ENCODE measurements around the gene DIS3L2. TPM values are rescaled to one million over a fixed set of nuclear protein-coding genes. Genes with fewer than 3 reads are reported as not detected.
A peak's percentile ranks its signal among the peaks of the same experiment; 100 is the strongest.

Gene DIS3L2
- polyA plus RNA-seq, 1 experiment = 8.2 TPM

GRCh38 chr2:231928481-231928880, 33.0 kb upstream of the DIS3L2 start:
- no peak for DNase-seq (ENCODE audit: low read depth, low spot score)
- H3K27me3 ChIP-seq (ENCODE audit: control insufficient read depth, insufficient read depth, low read length) = peaks cover 75% of the 10 kb centered on the region
- POLR2A ChIA-PET = no interaction called here
- H3K27ac ChIP-seq (ENCODE audit: low read depth, low read length) = no peak overlapping the region
- H3K4me3 ChIP-seq (ENCODE audit: low read depth, low read length) = no peak overlapping the region
- no peaks in the 10 kb centered on the region; the same call in 1 of the 2 replicates for H3K9me3 ChIP-seq (ENCODE audit: control insufficient read depth, insufficient read depth, low read length)
- CTCF ChIA-PET = interaction anchor here (0.7 kb wide), 1 partner anchor 398 kb away, joined by 3 read pairs; no protein-coding TSS in a partner anchor
- TF ChIP-seq, protein P1, sequence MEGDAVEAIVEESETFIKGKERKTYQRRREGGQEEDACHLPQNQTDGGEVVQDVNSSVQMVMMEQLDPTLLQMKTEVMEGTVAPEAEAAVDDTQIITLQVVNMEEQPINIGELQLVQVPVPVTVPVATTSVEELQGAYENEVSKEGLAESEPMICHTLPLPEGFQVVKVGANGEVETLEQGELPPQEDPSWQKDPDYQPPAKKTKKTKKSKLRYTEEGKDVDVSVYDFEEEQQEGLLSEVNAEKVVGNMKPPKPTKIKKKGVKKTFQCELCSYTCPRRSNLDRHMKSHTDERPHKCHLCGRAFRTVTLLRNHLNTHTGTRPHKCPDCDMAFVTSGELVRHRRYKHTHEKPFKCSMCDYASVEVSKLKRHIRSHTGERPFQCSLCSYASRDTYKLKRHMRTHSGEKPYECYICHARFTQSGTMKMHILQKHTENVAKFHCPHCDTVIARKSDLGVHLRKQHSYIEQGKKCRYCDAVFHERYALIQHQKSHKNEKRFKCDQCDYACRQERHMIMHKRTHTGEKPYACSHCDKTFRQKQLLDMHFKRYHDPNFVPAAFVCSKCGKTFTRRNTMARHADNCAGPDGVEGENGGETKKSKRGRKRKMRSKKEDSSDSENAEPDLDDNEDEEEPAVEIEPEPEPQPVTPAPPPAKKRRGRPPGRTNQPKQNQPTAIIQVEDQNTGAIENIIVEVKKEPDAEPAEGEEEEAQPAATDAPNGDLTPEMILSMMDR (IDR thresholded peaks at IDR 0.05; ENCODE audit: low read depth, low read length) = peak; percentile 17; the same call in 1 of the 2 replicates

GRCh38 chr2:231928901-231929725, 32.4 kb upstream of the DIS3L2 start:
- POLR2A ChIA-PET = no interaction called here
- no peaks in the 10 kb centered on the region; the same call in 1 of the 2 replicates for H3K9me3 ChIP-seq (ENCODE audit: control insufficient read depth, insufficient read depth, low read length)

GRCh38 chr2:231929961-231930592, 31.4 kb upstream of the DIS3L2 start:
- Histone ChIP-seq H3K4me3 (ENCODE audit: low read depth, low read length) (no peak overlapping the region), H3K9me3 (ENCODE audit: control insufficient read depth, insufficient read depth, low read length) (no peaks in the 10 kb centered on the region; the same call in 1 of the 2 replicates), H3K27me3 (ENCODE audit: control insufficient read depth, insufficient read depth, low read length) (peaks cover 67% of the 10 kb centered on the region), H3K27ac (ENCODE audit: low read depth, low read length) (no peak overlapping the region)
- TF ChIP-seq, protein P1 (IDR thresholded peaks at IDR 0.05; ENCODE audit: low read depth, low read length) = peak; percentile 45
- ChIA-PET POLR2A (no interaction called here), CTCF (interaction anchor here (0.5 to 1.2 kb wide), 4 partner anchors 10 to 434 kb away, joined by 3 to 5 read pairs (median 3); no protein-coding TSS in a partner anchor)
- no peak for DNase-seq (ENCODE audit: low read depth, low spot score)

More at GRCh38 chr2:231928901-231929725, 32.4 kb upstream of the DIS3L2 start:
- H3K27me3 ChIP-seq (ENCODE audit: control insufficient read depth, insufficient read depth, low read length) = peaks cover 72% of the 10 kb centered on the region
- DNase-seq (ENCODE audit: low read depth, low spot score) = no peak
- no peak overlapping the region for H3K4me3 ChIP-seq (ENCODE audit: low read depth, low read length)
- no peak overlapping the region for H3K27ac ChIP-seq (ENCODE audit: low read depth, low read length)
- TF ChIP-seq, protein P1 (IDR thresholded peaks at IDR 0.05; ENCODE audit: low read depth, low read length) = no peak
- CTCF ChIA-PET = interaction anchor here (0.7 to 1.2 kb wide), 5 partner anchors 11 to 435 kb away, joined by 3 to 5 read pairs (median 3); no protein-coding TSS in a partner anchor

DNA sequence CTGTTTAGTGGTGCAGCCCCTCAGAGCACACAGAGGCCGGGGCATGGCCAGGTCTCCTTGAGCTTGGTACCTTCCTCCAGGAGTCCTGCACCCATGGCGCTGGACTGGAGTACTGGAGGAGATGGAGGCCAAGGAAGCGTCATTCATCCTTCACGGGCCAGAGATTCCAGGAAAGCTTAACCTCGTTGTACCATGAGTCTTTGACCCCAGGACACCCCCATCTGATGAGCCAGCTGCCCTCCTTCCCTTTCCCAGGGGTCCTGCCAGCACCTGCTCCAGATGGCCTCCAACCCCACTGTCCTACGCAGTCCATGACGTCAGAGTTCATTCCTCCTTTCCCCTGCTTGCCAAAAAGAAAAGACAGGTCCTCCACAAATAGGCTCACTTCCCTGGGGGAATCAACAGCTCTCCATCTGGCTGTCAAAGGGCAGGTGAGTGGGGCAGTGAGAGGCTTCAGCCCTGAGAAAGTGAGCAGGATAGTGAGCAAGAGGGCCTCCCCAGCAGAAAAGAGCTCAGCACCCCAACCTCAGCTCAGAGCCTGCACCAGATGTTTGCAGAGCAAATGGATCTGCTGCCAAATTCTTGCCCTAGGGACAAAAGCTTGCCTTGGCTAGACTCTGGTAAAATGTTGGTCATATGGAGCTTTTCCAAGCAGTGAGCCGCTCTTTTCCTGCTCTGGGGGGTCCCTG, 30.8 kb upstream of the DIS3L2 start:
- ChIA-PET CTCF (interaction anchor here (0.5 to 1.2 kb wide), 2 partner anchors 10 to 45 kb away, joined by 3 read pairs; no protein-coding TSS in a partner anchor), POLR2A (no interaction called here)
- Histone ChIP-seq H3K4me3 (ENCODE audit: low read depth, low read length) (no peak overlapping the region), H3K27me3 (ENCODE audit: control insufficient read depth, insufficient read depth, low read length) (peaks cover 67% of the 10 kb centered on the region), H3K27ac (ENCODE audit: low read depth, low read length) (no peak overlapping the region), H3K9me3 (ENCODE audit: control insufficient read depth, insufficient read depth, low read length) (no peaks in the 10 kb centered on the region; the same call in 1 of the 2 replicates)
- TF ChIP-seq, protein P1 (IDR thresholded peaks at IDR 0.05; ENCODE audit: low read depth, low read length) = no peak
- DNase-seq (ENCODE audit: low read depth, low spot score) = no peak

Data from AG04450 (cell line).